PC-9 (cell line): Measurements from ENCODE around the gene CDH12. TPM values are rescaled to one million over a fixed set of nuclear protein-coding genes. Genes with fewer than 3 reads are reported as not detected.
A peak's percentile ranks its signal among the peaks of the same experiment; 100 is the strongest.

Experiments
- BruUV-seq: library from RNA; stranded (reverse); fragments of 400-500 nt; replicated peaks from 2 replicates; lab custom pipeline; 2021; lab: Mats Ljungman, UMichigan
- CTCF ChIA-PET: fragments of 300-600 bp; sonication (Branson Sonifier 250); formaldehyde crosslinking; loops from one replicate; lab custom pipeline; 2022; ENCODE audit warnings: antibody characterized with exemption; lab: Charles Lee
- POLR2A ChIA-PET: fragments of 300-600 bp; sonication (Branson Sonifier 250); formaldehyde crosslinking; loops from one replicate; lab custom pipeline; 2022; ENCODE audit warnings: antibody characterized with exemption; ENCODE audit not compliant: unreplicated experiment; lab: Charles Lee
- DNase-seq, 2 experiments: peaks; one replicate each; pipeline versions ENCODE4 v3.0.0 to v3.0.0-alpha.2; 2015 to 2022; ENCODE audit warnings: mixed read lengths in 1 of 2
- H2AFZ ChIP-seq: fragments of 200-600 bp; sonication (generic); 2 replicates; pipeline ENCODE4 v1.8.1; 2017; ENCODE audit warnings: antibody characterized with exemption
- H3F3A ChIP-seq: fragments of 200-600 bp; sonication (generic); 2 replicates; pipeline ENCODE4 v1.8.1; 2017; ENCODE audit warnings: antibody characterized with exemption, mild to moderate bottlenecking, low read depth; ENCODE audit not compliant: insufficient read depth
- H3K27ac ChIP-seq: fragments of 200-600 bp; sonication (generic); 2 replicates; pipeline ENCODE4 v1.6.1; 2016; ENCODE audit warnings: mixed run types
- H3K27me3 ChIP-seq: fragments of 200-600 bp; sonication (generic); 2 replicates; pipeline ENCODE4 v1.6.1; 2016; ENCODE audit warnings: low read depth, mixed run types; ENCODE audit not compliant: insufficient read depth
- H3K36me3 ChIP-seq: fragments of 200-600 bp; sonication (generic); 2 replicates; pipeline ENCODE4 v1.6.1; 2016; ENCODE audit warnings: low read depth, mixed run types
- H3K4me1 ChIP-seq: fragments of 200-600 bp; sonication (generic); replicated peaks from 2 replicates; pipeline ENCODE4 v1.6.1; 2016; ENCODE audit warnings: mixed run types; ENCODE audit not compliant: insufficient read depth
- H3K4me2 ChIP-seq: fragments of 200-600 bp; sonication (generic); 2 replicates; pipeline ENCODE4 v1.6.1; 2017; ENCODE audit warnings: mixed run types
- H3K4me3 ChIP-seq: fragments of 200-600 bp; sonication (generic); 2 replicates; pipeline ENCODE4 v1.6.1; 2016; ENCODE audit warnings: mixed run types
- H3K79me2 ChIP-seq: fragments of 200-600 bp; sonication (generic); 2 replicates; pipeline ENCODE4 v1.6.1; 2017; ENCODE audit warnings: low read depth, mixed run types
- H3K9me2 ChIP-seq: fragments of 200-600 bp; sonication (generic); 2 replicates; pipeline ENCODE4 v1.8.1; 2017; ENCODE audit warnings: mild to moderate bottlenecking; ENCODE audit not compliant: insufficient read depth
- H3K9me3 ChIP-seq: fragments of 200-600 bp; sonication (generic); 2 replicates; pipeline ENCODE4 v1.8.1; 2016; ENCODE audit warnings: low read depth; ENCODE audit not compliant: insufficient read depth
- H4K20me1 ChIP-seq: fragments of 200-600 bp; sonication (generic); 2 replicates; pipeline ENCODE4 v1.8.1; 2017; ENCODE audit not compliant: insufficient read depth
- CTCF ChIP-seq: fragments of 200-600 bp; sonication (generic); conservative IDR thresholded peaks from 2 replicates; pipeline ENCODE4 v1.6.1; 2017; ENCODE audit warnings: mixed run types, antibody characterized with exemption, mild to moderate bottlenecking, moderate library complexity
- EZH2 ChIP-seq: fragments of 200-600 bp; sonication (generic); IDR thresholded peaks from 2 replicates; pipeline ENCODE4 v1.8.0; 2017; ENCODE audit warnings: antibody characterized with exemption, low read depth
- intact Hi-C: fragments of 100-400 bp; cut with micrococcal nuclease; formaldehyde crosslinking; loops from one replicate; pipeline ENCODE4 v1.10.0; 2022; ENCODE audit not compliant: unreplicated experiment
- total RNA-seq: library from RNA; stranded (reverse); gene quantifications from 2 replicates; pipeline ENCODE4 v1.2.3, GENCODE V29; 2021

CDH12 gene
- total RNA-seq, 1 experiment from 2014 or later = not detected

DNA sequence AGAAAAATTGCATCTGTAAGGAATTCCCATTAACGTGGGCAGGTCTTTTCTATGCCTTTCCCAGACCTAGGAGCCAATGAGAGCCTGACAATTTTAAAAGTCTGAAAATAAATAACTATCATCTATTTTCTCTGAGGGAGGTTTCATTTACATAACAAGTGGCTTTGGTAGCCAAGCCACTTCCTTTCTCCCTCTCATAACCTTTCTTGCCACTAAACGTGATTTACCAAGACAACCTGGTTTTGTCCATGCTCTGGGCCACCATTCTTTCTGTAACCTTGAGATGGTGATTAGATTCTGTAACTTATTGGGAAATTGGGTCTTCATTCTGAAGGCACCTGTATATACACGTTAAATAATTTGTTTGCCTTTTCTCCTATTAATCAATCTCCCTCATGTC, 1046.9 kb downstream of the CDH12 start:
- TF ChIP-seq EZH2 (no peak), CTCF (no peak)
- Histone ChIP-seq H3K4me3 (no peak overlapping the region), H4K20me1 (no peaks in the 10 kb centered on the region), H3K9me2 (no peaks in the 10 kb centered on the region), H3K27me3 (no peaks in the 10 kb centered on the region), H3K36me3 (no peaks in the 10 kb centered on the region), H3K9me3 (no peaks in the 10 kb centered on the region), H3F3A (no peaks in the 10 kb centered on the region), H3K27ac (no peak overlapping the region), H3K4me2 (no peak overlapping the region), H3K4me1 (peaks cover 6% of the 10 kb centered on the region), H2AFZ (no peak overlapping the region), H3K79me2 (no peaks in the 10 kb centered on the region)
- DNase-seq = no peak
- ChIA-PET POLR2A (no interaction called here), CTCF (no interaction called here)
- intact Hi-C loops = no loop called here
- BruUV-seq = no TSS peak

DNA sequence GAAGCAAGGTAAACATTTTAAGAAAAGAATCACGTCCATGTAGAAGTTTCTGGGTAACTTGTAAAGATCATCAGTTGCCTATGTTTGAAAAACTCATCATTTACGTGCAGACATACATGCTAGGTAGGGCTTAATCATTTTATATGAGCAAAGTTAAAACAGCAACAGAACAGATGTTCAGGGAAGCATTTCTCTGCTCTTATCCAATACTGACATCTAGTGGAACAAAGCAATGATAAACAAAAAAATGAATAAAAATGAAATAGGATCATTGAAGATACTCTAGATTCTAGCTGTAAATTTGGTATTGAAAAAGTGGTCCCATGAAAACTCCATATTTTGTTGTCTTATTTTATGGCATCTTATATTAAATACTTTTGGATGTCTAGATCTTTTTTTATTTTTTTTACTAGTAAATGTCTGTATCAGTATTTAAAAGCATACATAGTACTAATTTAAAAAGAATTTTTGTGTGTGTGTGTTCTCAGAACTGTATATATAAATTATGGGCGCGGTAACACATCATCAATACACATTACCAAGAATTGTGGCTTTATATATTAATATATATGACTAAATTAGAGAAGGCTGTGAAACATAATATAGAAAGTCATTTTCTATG, 1050.2 kb downstream of the CDH12 start:
- intact Hi-C loops = loop anchor here (1.0 kb wide), 2 partner anchors 333 to 831 kb away; no protein-coding TSS in a partner anchor
- Histone ChIP-seq H3K9me3 (no peaks in the 10 kb centered on the region), H4K20me1 (no peaks in the 10 kb centered on the region), H3K4me1 (no peaks in the 10 kb centered on the region), H2AFZ (no peak overlapping the region), H3K4me2 (no peak overlapping the region), H3K27me3 (no peaks in the 10 kb centered on the region), H3K27ac (no peak overlapping the region), H3K4me3 (no peak overlapping the region), H3K36me3 (no peaks in the 10 kb centered on the region), H3F3A (no peaks in the 10 kb centered on the region), H3K79me2 (no peaks in the 10 kb centered on the region), H3K9me2 (no peaks in the 10 kb centered on the region)
- CTCF ChIA-PET = no interaction called here
- BruUV-seq = no TSS peak
- no peak for DNase-seq
- POLR2A ChIA-PET = no interaction called here
- TF ChIP-seq EZH2 (no peak), CTCF (peak; percentile 78)

DNA sequence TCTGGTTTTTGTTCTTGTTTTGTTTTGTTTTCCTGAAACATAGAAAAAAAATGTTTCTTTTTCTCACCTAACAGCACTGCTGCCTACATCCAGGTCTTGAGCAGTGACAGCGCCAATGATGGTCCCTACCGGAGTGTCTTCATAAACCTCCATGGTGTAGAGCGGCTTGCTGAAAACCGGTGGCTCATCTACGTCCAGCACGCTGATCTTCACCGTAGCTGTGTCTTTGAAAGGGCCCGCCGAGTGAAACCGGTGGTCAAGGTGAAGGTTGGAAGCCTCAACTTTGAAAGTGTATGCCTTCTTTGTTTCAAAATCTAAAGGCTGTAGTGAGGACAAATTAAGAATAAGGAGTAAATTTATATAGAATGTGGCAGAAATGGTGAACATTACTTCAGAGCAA, 1051.0 kb downstream of the CDH12 start:
- POLR2A ChIA-PET = no interaction called here
- H3K4me1 ChIP-seq = no peaks in the 10 kb centered on the region
- H3K4me2 ChIP-seq = no peak overlapping the region
- H3K9me2 ChIP-seq = no peaks in the 10 kb centered on the region
- no peaks in the 10 kb centered on the region for H4K20me1 ChIP-seq
- H3K27me3 ChIP-seq = no peaks in the 10 kb centered on the region
- no peaks in the 10 kb centered on the region for H3K79me2 ChIP-seq
- intact Hi-C loops = no loop called here
- H3K4me3 ChIP-seq = no peak overlapping the region
- no peaks in the 10 kb centered on the region for H3F3A ChIP-seq
- no peaks in the 10 kb centered on the region for H3K9me3 ChIP-seq
- CTCF ChIA-PET = interaction anchor here (1.0 kb wide), 1 partner anchor 410 kb away, joined by 3 read pairs; no protein-coding TSS in a partner anchor
- TF ChIP-seq EZH2 (no peak), CTCF (no peak)
- no TSS peak for BruUV-seq
- H2AFZ ChIP-seq = no peak overlapping the region
- no peaks in the 10 kb centered on the region for H3K36me3 ChIP-seq
- DNase-seq = no peak
- H3K27ac ChIP-seq = no peak overlapping the region
